ENCODE results near the gene CYP2E1.
"Not testable (repeated sequence)": the region's sequence is repeated elsewhere in the genome, so short reads cannot be mapped to it uniquely, and the experiment has no call there.

CYP2E1 gene

DNA sequence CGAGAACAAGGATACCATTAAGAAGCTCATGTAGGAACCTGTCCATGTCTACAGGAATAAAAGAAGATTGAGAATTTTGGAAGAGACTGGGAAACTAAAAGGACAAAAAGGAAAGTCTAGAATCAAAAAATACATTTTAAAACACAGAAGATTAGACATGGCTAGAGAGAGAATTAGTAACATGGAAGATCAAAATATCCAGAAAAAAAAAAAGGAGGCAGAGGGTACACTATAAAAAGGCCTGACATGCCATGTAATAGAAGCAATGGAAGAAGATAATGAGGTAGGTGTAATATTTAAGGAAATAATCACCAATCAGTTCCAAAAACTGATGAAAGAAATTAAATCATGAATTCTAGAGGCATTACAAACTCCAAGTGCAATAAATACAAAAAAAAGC, 46.3 kb downstream of the CYP2E1 start:
- not testable (repeated sequence) for DNase-seq

DNA sequence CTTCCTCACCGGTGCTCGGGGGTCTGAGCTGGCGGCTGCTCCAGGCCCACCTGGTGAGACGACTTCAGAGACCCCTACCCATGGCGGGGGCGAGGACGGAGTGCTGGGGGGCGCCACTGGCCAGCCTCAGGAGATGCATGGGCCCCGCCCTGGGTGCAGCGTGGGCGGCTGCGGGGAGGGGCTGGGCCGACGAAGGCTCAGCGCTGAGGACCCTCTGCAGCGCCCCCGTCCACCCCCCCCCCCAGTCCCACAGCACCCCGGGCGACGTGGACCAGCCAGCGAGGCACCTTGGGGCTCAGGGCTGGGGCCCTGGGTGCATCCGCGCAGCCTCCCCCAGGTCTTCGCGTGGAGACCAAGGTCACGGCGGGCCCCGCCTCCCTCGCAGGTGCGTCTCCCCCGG, 49.9 kb downstream of the CYP2E1 start:
- not testable (repeated sequence) for DNase-seq
